SW 1271 (cell line): ENCODE results near the gene MMP24.
"Not testable (repeated sequence)": the region's sequence is repeated elsewhere in the genome, so short reads cannot be mapped to it uniquely, and the experiment has no call there.

ENCODE experiments used
- DNase-seq, 2 experiments: peaks; one replicate each; lab custom pipeline; 2025; lab: John Stamatoyannopoulos, UW

The MMP24 gene

GRCh38 chr20:35226126-35226883, at the start of gene MMP24:
TSS of gene MMP24 (plus strand) at chr20:35226690. CDS start at chr20:35226739, 49 bp downstream.
- no peak for DNase-seq

GRCh38 chr20:35179292-35180212, 46.9 kb upstream of the MMP24 start:
- DNase-seq, result no peak

DNA sequence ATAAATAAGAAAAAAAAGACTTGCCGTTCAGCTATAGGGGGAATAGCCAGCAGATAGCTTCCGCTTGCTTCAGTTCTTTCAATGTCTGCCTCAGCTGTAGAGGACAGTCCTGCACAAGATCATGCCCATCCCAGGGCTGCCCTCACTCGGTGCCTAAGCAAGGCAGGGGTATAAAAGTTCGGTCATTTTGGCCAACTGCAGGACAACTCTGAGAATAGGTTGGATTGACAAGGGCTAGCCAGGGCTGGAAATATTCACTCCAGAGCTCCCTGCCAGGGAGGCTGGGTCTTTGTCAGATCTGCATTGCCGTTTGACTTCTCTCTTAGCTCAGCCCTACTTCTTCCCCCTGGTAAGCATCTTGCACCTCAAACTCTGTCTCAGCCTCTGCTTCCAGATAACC, 46.2 kb upstream of the MMP24 start:
- no peak for DNase-seq

GRCh38 chr20:35181731-35182130, 44.8 kb upstream of the MMP24 start:
- DNase-seq, result no peak

GRCh38 chr20:35186691-35187289, 39.7 kb upstream of the MMP24 start:
- not testable (repeated sequence) for DNase-seq

GRCh38 chr20:35187584-35188190, 38.8 kb upstream of the MMP24 start:
- DNase-seq, result no peak

GRCh38 chr20:35189223-35189622, 37.3 kb upstream of the MMP24 start:
- not testable (repeated sequence) for DNase-seq

GRCh38 chr20:35190556-35190955, 35.9 kb upstream of the MMP24 start:
- no peak for DNase-seq

GRCh38 chr20:35191419-35192117, 34.9 kb upstream of the MMP24 start:
- DNase-seq, result no peak

- DNase-seq, result no peak
Measured at GRCh38 chr20:35192118-35192872, 34.2 kb upstream of the MMP24 start.

DNA sequence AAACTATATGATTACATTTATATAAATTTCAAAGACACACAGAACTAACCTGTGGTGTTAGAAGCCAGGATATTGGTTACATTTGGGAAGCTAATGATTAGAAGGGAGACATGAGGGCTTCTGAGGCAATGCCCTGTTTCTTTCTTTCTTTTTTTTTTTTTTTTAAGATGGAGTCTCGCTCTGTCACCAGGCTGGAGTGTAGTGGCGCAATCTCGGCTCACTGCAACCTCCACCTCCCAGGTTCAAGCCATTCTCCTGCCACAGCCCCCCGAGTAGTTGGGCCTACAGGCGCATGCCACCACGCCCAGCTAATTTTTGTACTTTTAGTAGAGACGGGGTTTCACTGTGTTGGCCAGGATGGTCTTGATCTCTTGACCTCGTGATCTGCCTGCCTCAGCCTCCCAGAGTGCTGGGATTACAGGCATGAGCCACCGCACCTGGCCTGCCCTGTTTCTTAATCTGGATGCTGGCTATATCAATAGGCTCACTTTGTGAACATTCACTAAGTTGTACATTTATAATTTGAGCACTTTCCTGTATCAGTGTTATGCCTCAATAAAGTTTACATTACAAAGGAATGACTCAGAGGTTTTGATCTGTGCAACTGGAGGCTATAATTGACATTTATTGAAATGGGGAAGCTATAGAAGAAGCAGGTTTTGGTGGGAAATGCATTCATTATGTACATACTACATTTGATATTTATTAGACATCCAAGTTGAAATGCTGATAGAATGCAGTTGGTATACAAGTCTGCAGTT, 33.3 kb upstream of the MMP24 start:
- DNase-seq, result not testable (repeated sequence)

GRCh38 chr20:35196313-35196712, 30.2 kb upstream of the MMP24 start:
- peak in 1 of 2 experiments; percentile 53 for DNase-seq

DNA sequence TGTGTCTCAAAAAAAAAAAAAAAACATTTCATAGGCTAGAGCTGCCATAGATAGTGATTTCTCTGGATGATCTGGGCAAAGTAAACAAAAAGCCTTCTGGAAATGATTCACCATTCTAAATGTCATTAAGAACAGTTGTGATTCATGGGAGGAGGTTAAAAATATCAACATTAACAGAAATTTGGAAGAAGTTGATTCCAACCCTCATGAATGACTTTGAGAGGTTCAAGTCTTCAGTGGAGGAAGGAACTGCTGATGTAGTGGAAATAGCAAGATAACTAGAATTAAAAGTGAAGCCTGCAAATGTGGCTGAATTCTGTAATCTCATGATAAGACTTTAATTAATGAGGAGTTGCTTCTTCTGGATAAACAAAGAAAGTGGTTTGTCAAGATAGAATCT, 26.8 kb upstream of the MMP24 start:
- DNase-seq, result no peak

DNA sequence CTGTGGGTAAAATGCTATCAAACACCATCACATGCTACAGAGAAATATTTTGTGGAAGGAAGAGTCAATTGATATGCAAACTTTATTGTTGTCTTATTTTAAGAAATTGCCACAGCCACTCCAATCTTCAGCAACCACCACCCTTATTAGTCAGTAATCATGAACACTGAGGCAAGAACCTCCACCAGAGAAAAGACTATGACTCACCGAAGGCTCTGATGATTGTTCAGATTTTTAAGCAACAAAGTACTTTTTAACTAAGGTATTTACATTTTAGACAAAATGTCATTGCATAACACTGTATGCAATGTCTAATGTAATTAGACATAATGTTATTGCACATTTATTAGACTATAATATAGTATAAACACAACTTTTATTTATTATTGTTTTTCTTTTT, 26.2 kb upstream of the MMP24 start:
- no peak for DNase-seq

GRCh38 chr20:35201467-35201866, 25.0 kb upstream of the MMP24 start:
- DNase-seq, result not testable (repeated sequence)

DNA sequence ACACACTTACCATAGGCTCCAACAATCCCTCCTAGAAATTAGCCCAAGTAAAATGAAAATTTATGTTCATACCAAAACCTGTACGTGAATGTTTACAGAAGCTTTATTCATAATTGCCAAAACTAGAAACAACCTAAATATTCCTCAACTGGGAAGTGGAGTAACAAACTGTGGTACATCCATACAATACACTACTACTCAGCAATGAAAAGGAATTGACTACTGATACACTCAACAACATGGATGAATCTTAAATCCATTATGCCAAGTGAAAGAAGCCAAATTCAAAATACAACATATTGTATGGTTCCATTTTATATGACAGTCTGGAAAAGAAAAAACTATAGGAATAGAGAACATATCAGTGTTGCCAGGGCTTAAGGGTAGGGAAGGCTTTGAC, 19.7 kb upstream of the MMP24 start:
- DNase-seq, result no peak

- DNase-seq, result peak; percentile 73 to 95
Measured at GRCh38 chr20:35207950-35208611, 18.4 kb upstream of the MMP24 start.

DNA sequence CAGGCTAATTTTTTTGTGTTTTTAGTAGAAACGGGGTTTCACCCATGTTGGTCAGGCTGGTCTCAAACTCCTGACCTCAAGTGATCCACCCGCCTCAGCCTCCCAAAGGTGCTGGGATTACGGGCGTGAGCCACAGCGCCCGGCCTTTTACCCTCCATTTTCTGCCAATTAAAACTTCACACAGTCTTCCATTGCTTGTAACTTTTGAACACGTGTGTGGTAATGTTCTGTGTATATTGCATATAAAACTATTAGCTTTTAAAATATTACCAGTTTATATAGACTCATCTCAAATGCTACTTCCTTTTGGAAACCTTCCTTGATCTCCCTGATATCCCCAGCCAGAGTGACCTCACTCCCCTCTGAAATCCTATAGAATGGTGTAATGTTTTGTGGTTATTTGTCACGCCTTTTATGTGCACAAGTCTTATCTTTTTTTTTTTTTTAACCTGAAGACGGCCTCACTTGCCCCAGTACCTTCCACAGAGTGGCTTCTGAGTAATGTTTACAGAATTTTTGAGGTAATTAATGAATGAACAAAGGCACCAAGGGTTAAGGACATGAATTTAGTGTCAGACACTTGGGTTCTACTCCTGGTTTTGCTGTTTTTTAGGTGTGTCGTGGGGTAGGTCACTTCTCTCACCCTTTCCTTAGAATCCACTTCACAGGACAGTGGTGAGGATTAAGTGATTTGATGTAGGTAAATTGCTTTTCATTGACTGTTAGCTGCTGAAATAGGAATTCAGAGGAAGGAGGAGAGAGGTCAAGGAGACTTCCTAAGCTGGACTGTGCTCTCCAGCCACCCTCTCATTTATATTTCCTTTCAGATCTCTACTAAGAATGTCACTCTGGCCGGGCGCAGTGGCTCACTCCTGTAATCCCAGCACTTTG, 11.2 kb upstream of the MMP24 start:
- no peak for DNase-seq
